ENCODE data around the gene ERC2. TPM values are rescaled to one million over a fixed set of nuclear protein-coding genes. Genes with fewer than 3 reads are reported as not detected.

ERC2 gene
- total and polyA plus RNA-seq, 2 of the 8 experiments (the other 6 are each of a cell fraction or from before 2014, with no cell fraction given) = 16.4 to 22.8 TPM

GRCh38 chr3:55880357-55880756, 587.9 kb downstream of the ERC2 start:
- H4K91ac ChIP-seq (replicated peaks; ENCODE audit: insufficient read length, low read length) = no peak overlapping the region
- H3K23ac ChIP-seq (ENCODE audit: insufficient read length) = no peak overlapping the region
- no peak overlapping the region for H2BK120ac ChIP-seq (replicated peaks; ENCODE audit: low read depth, low read length)
- H3K14ac ChIP-seq (ENCODE audit: insufficient read length) = no peak overlapping the region
- H3K9me3 ChIP-seq (ENCODE audit: insufficient read depth in 2 of 2, low read depth in 1 of 2, low read length in 1 of 2) = no peaks in the 10 kb centered on the region
- ChIA-PET POLR2A (ENCODE audit: partially characterized antibody) (no interaction called here), CTCF (ENCODE audit: partially characterized antibody) (interaction anchor here (0.6 to 3.1 kb wide), 7 partner anchors 10 to 567 kb away, joined by 3 to 11 read pairs (median 3); no protein-coding TSS in a partner anchor)
- no peaks in the 10 kb centered on the region for H3K27me3 ChIP-seq (replicated peaks in 1 of 4; ENCODE audit: control insufficient read depth in 3 of 4, extremely low read depth in 1 of 4, insufficient read depth in 3 of 4, low read length in 3 of 4)
- H3K79me1 ChIP-seq (ENCODE audit: low read depth, low read length) = no peaks in the 10 kb centered on the region
- no peaks in the 10 kb centered on the region for H3K79me2 ChIP-seq (ENCODE audit: control insufficient read depth in 1 of 2, insufficient read depth in 2 of 2, low read length in 2 of 2)
- no peaks in the 10 kb centered on the region; the same call in 1 of the 2 replicates for H3K23me2 ChIP-seq (ENCODE audit: low read depth, low read length)
- H4K8ac ChIP-seq (ENCODE audit: extremely low read depth, insufficient read depth, low read length) = no peak overlapping the region
- FAIRE-seq (no peak), DNase-seq (ENCODE audit: low read depth in 1 of 2, low spot score in 2 of 2) (no peak)
- H2AFZ ChIP-seq (ENCODE audit: low read length) = no peak overlapping the region
- no peak overlapping the region for H2BK15ac ChIP-seq (ENCODE audit: low read length)
- H3K56ac ChIP-seq (replicated peaks; ENCODE audit: insufficient read length, low read depth, low read length) = no peak overlapping the region
- H3K4me1 ChIP-seq (replicated peaks in 1 of 4; ENCODE audit: control insufficient read depth in 3 of 4, insufficient read depth in 4 of 4, low read length in 3 of 4) = peaks cover 0 to 11% (median 6%) of the 10 kb centered on the region in 4 experiments; a peak in 3 of 7 replicates
- no peak overlapping the region for H3K27ac ChIP-seq (ENCODE audit: low read depth, low read length)
- no peak overlapping the region for H3K4ac ChIP-seq (replicated peaks; ENCODE audit: insufficient read length, low read depth, low read length)
- H2BK20ac ChIP-seq (ENCODE audit: low read length) = no peak overlapping the region
- no peak overlapping the region for H2BK12ac ChIP-seq (ENCODE audit: low read depth, low read length)
- no peak overlapping the region for H3K4me3 ChIP-seq (ENCODE audit: extremely low read depth in 1 of 4, insufficient read depth in 2 of 4, low read depth in 3 of 4, low read length in 4 of 4)
- H4K20me1 ChIP-seq (replicated peaks in 1 of 2; ENCODE audit: control insufficient read depth in 1 of 2, insufficient read depth in 2 of 2, low read length in 2 of 2) = no peaks in the 10 kb centered on the region
- TF ChIP-seq YY1 (IDR thresholded peaks at IDR 0.05; ENCODE audit: low read depth, low read length) (no peak), RBBP5 (IDR thresholded peaks at IDR 0.05; ENCODE audit: borderline replicate concordance, low read depth, low read length) (no peak), CHD2 (IDR thresholded peaks at IDR 0.05; ENCODE audit: low read length) (no peak), ZNF274 (IDR thresholded peaks at IDR 0.05; ENCODE audit: borderline replicate concordance, extremely low read depth, low read length) (no peak)
- no peak overlapping the region for H2BK5ac ChIP-seq (ENCODE audit: low read depth, low read length)
- H3K18ac ChIP-seq (ENCODE audit: extremely low read depth, low read length) = no peak overlapping the region
- no peak overlapping the region for H2AK5ac ChIP-seq (ENCODE audit: low read depth, low read length)
- no peak overlapping the region for H3K4me2 ChIP-seq (ENCODE audit: insufficient read depth in 1 of 2, low read depth in 2 of 2, low read length in 2 of 2)
- H3K9ac ChIP-seq (replicated peaks in 1 of 4; ENCODE audit: extremely low read depth in 1 of 4, low read depth in 3 of 4, low read length in 3 of 4) = no peak overlapping the region
- H3K36me3 ChIP-seq (ENCODE audit: control insufficient read depth in 2 of 4, insufficient read depth in 4 of 4, low read length in 3 of 4) = no peaks in the 10 kb centered on the region
- no peak overlapping the region for H4K5ac ChIP-seq (ENCODE audit: insufficient read length, low read depth, low read length)

All from H1 (cell line).